ENCODE data around the gene MYOG.

MYOG gene

GRCh38 chr1:203099805-203100515 is 14.1 kb upstream of the MYOG start:
- DNase-seq (ENCODE audit: low read depth) = no peak
- no peak overlapping the region for H3K4me3 ChIP-seq (ENCODE audit: low read depth, low read length)
- TF ChIP-seq CTCF (IDR thresholded peaks at IDR 0.05; ENCODE audit: low read depth, low read length) = no peak

GRCh38 chr1:203098914-203099520 is 13.2 kb upstream of the MYOG start:
- TF ChIP-seq MYC (IDR thresholded peaks at IDR 0.05; ENCODE audit: low read depth, low read length) (no peak), CTCF (IDR thresholded peaks at IDR 0.05; ENCODE audit: low read depth, low read length) (no peak), MAX (IDR thresholded peaks at IDR 0.05; ENCODE audit: low read depth, low read length) (no peak), POLR2A (IDR thresholded peaks at IDR 0.05; ENCODE audit: extremely low read depth, insufficient read length) (no peak)
- no peak overlapping the region for H3K4me3 ChIP-seq (ENCODE audit: low read depth, low read length)
- DNase-seq (ENCODE audit: low read depth) = no peak

GRCh38 chr1:203098445-203098844 is 12.6 kb upstream of the MYOG start:
- no peak for DNase-seq (ENCODE audit: low read depth)
- no peak overlapping the region for H3K4me3 ChIP-seq (ENCODE audit: low read depth, low read length)
- TF ChIP-seq CTCF (IDR thresholded peaks at IDR 0.05; ENCODE audit: low read depth, low read length) = no peak
- no peak for TF ChIP-seq MAX (IDR thresholded peaks at IDR 0.05; ENCODE audit: low read depth, low read length)
- TF ChIP-seq POLR2A (IDR thresholded peaks at IDR 0.05; ENCODE audit: extremely low read depth, insufficient read length) = no peak
- no peak for TF ChIP-seq MYC (IDR thresholded peaks at IDR 0.05; ENCODE audit: low read depth, low read length)

- H3K4me3 ChIP-seq (ENCODE audit: low read depth, low read length) = no peak overlapping the region
- no peak for DNase-seq (ENCODE audit: low read depth)
- TF ChIP-seq MAX (IDR thresholded peaks at IDR 0.05; ENCODE audit: low read depth, low read length) (no peak), CTCF (IDR thresholded peaks at IDR 0.05; ENCODE audit: low read depth, low read length) (no peak), POLR2A (IDR thresholded peaks at IDR 0.05; ENCODE audit: extremely low read depth, insufficient read length) (no peak), MYC (IDR thresholded peaks at IDR 0.05; ENCODE audit: low read depth, low read length) (no peak)
Observed at GRCh38 chr1:203097001-203097400, 11.2 kb upstream of the MYOG start.

- H3K4me3 ChIP-seq (ENCODE audit: low read depth, low read length) = no peak overlapping the region
- DNase-seq (ENCODE audit: low read depth) = no peak
- no peak for TF ChIP-seq CTCF (IDR thresholded peaks at IDR 0.05; ENCODE audit: low read depth, low read length)
- no peak for TF ChIP-seq MYC (IDR thresholded peaks at IDR 0.05; ENCODE audit: low read depth, low read length)
- TF ChIP-seq POLR2A (IDR thresholded peaks at IDR 0.05; ENCODE audit: extremely low read depth, insufficient read length) = no peak
- TF ChIP-seq MAX (IDR thresholded peaks at IDR 0.05; ENCODE audit: low read depth, low read length) = no peak
Observed at GRCh38 chr1:203096566-203096965, 10.8 kb upstream of the MYOG start.

Data from NB4 (cell line).